ENCODE data around the gene ANKRA2.
"Not testable (repeated sequence)": the region's sequence is repeated elsewhere in the genome, so short reads cannot be mapped to it uniquely, and the experiment has no call there.

Gene ANKRA2

GRCh38 chr5:73550016-73550415, 15.4 kb downstream of the ANKRA2 start:
- no peak for DNase-seq (ENCODE audit: low read depth, low spot score)

DNA sequence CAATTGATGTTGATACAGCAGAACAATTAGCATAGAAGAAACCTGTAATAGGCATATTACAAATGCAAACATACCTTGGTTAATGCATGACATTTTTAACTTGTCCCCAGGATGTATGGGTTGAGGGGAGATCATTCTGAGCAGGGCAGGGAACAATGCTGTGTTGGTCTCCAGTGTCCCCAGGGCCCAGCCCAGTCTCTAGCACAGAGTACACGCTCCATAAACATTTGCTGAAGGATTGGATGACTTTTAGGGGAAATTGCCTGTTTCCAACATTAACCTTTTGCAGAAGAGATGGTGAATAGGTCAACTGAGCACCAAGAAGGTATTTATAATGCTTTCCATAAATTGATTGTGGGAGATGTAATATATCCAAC, 20.0 kb downstream of the ANKRA2 start:
- DNase-seq (ENCODE audit: low read depth, low spot score) = no peak

GRCh38 chr5:73544429-73545402, 20.7 kb downstream of the ANKRA2 start:
- DNase-seq (ENCODE audit: low read depth, low spot score) = no peak

DNA sequence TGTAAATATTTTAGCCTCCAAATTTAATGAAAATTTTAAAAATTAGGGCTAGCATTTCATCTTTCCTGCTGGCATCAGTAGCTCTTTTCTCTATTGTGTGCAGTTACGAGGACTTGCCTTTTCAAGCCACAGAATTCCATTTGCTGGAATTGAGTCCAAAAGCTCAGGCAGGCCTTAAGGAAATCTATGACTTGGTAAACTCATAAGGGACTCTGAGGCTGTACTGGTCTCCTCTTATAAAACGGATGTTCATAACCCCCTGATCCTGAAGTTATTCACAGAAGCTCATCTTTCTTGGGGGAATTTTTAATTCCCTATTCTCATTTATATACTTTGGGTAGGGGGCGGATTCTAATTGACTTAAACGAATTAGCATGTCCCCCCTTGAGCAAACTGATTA, 23.4 kb downstream of the ANKRA2 start:
- DNase-seq (ENCODE audit: low read depth, low spot score) = no peak

DNA sequence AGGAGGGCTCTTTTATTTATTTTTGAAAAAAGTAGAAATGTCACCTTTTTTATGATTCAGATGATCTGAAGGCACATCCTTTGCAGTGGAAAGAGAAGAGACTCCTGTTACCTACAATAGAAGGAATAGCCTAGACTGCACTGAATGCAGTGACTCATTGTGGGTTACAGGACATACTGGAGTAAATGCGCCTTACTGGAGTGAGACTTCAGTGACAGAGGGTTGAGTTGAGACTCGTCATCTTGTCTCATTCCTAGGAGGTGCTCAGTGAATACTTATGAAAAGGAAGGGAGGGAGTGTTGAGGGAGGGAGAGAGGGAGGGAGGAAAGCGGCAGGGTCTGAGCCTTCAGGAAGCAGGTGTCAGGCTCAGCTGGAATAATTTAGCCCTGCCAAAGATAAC, 25.2 kb downstream of the ANKRA2 start:
- no peak for DNase-seq (ENCODE audit: low read depth, low spot score)

- no peak for DNase-seq (ENCODE audit: low read depth, low spot score)
Observed at GRCh38 chr5:73539730-73540129, 25.7 kb downstream of the ANKRA2 start.

DNA sequence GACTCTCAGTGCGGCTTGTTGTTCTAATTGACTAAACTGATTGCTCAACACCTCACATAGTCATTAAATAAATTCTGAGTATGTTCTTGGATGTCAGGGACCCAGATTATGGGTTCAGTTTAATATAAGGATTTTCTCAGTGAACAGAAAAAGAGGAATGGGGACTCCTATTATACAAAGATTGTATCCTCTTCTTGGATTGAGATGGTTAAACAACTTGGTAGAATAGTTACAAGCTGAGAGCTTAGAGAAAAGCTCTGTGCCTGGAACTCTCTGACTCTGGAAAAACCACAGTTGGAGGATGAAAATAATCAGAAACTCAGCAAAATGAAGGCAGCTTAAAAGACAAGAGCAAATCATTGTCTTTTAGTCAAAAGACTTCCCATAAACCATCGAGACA, 30.5 kb downstream of the ANKRA2 start:
- DNase-seq (ENCODE audit: low read depth, low spot score) = no peak

DNA sequence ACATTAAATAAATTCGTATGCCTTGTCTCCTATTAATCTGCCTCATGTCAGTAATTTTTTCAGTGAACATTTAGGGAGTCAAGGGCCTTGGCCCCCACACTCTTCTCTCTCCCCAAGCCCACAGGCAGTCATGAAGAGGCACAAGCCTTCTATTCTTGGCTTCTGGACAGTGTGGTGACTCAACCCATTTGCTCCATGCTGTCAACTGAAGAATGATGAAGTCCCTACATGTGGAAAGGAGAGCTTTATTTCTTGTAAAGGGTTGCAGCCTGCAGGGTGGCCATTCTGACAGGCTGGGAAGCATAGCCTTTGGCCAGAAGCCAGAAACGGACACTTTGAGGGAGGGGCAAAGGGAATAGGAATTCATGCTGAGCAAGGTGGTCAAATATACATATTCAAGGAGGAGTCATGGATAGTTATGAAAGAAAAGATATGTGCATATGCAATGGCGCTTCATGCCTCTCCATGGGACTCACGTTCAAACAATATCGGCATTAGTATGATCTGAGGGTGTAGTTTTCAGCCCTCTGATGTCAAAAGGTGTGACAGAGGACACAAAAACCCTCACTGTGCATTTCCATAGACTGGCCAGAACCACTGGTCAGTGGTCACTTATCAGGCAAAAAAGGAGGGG, 31.3 kb downstream of the ANKRA2 start:
- DNase-seq (ENCODE audit: low read depth, low spot score) = no peak

DNA sequence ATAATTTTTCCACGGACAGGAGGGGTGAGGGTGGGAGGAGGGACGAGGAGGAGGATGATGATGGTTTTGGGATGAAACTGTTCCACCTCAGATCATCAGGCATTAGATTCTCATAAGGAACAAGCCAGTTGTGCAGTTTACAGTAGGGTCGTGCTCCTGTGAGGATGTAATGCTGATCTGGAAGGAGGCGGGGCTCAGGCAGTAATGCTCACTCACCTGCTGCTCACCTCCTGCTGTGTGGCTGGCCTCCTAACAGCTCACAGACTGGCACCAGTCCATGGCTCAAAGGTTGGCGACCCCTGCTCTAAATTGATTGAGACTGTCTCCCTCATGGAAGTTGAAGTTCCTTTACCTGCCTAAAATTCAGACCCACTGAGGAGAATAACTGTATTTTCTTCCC, 33.2 kb downstream of the ANKRA2 start:
- DNase-seq (ENCODE audit: low read depth, low spot score) = no peak

- no peak for DNase-seq (ENCODE audit: low read depth, low spot score)
Observed at GRCh38 chr5:73531356-73531755, 34.1 kb downstream of the ANKRA2 start.

- DNase-seq (ENCODE audit: low read depth, low spot score) = no peak
Observed at GRCh38 chr5:73529081-73529480, 36.4 kb downstream of the ANKRA2 start.

- DNase-seq (ENCODE audit: low read depth, low spot score) = no peak
Observed at GRCh38 chr5:73528248-73528647, 37.2 kb downstream of the ANKRA2 start.

DNA sequence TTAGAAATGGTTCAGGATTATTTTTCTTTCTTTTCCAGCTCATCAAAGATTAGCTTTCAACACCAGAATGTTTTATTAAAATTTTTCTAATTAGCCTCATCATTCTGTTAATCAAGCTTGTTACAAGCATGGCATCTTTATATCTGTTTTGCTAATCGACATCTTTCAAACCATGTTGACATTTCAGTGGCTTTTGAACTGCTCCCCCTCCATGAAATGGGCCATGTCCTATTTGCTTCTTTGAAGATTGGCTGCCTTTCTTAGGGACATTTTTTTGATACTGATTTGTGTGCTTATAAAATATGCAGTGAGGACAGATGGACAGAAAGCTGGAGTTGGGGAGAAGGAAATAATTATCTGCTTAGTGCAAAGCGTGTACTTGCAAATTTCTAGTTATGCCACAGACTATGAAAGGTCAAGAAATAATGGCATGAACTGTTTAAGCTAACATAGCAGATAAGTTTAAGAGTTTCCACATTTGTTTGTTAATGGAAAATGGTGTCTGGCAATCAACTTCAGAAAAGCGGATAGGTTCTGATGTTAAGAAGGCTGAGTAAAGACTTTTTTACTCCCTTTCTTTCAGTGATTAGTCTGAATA, 39.7 kb downstream of the ANKRA2 start:
- DNase-seq (ENCODE audit: low read depth, low spot score) = no peak

- DNase-seq (ENCODE audit: low read depth, low spot score) = no peak
Observed at GRCh38 chr5:73523861-73524260, 41.6 kb downstream of the ANKRA2 start.

DNA sequence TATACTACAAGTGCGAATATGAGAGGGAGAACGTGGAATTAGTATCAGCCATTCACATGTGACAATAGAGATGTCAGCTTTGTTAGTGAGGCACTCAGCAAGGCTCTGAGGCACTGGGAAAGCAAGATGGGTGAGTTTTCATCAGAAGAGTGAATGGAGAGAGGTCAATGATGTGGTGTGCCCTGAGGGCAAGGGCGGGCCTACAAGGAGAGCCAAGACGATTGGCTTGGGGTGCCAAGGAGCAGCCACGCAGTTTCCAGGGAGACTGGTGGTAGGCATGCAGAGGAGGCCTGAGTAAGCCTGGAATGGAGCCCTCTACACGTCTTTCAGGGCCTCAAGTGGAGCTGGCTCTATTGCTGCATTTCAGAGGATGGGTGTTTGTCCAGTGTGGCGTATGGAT, 42.5 kb downstream of the ANKRA2 start:
- DNase-seq (ENCODE audit: low read depth, low spot score) = no peak

- peak; percentile 36 for DNase-seq (ENCODE audit: low read depth, low spot score)
Observed at GRCh38 chr5:73519531-73520283, 45.7 kb downstream of the ANKRA2 start.

DNA sequence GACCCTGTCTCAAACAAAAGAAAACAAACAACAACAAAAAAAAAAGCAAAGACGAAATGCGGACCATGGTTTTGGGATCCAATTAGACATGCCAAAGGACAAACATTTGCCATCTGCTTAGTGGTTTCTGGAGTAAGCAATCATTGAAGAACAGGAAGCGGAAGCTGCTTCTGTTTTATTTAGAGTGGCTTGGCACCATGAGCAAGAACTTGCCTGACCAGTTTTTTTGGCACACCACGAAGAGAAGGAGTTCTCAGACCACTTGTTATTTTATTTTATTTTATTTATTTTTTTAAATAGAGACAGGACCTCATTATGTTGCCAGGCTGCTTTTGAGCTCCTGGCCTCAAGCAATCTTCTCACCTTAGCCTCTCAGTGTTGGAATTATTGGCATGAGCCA, 50.2 kb downstream of the ANKRA2 start:
- no peak for DNase-seq (ENCODE audit: low read depth, low spot score)

DNA sequence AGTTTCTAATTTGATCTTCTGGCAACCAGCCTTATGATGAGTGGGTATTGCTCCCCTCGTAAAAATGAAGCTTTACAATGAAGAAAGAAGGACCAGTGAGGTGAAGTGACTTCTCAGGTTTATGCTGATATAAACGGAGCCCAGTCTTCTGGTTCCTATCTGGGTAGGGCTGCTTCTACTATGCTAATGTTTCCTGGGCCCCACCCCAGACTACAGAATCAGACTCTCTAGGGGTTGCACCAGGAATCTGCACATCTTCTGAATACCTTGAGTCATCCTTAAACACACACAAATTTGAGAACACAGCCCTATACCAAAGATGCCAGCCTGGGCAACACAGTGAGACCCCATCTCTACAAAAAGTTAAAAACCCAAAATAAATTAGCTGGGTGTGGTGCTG, 51.0 kb downstream of the ANKRA2 start:
- no peak for DNase-seq (ENCODE audit: low read depth, low spot score)

GRCh38 chr5:73513996-73514395, 51.4 kb downstream of the ANKRA2 start:
- no peak for DNase-seq (ENCODE audit: low read depth, low spot score)

GRCh38 chr5:73508521-73508920, 56.9 kb downstream of the ANKRA2 start:
- not testable (repeated sequence) for DNase-seq (ENCODE audit: low read depth, low spot score)

- DNase-seq (ENCODE audit: low read depth, low spot score) = no peak
Observed at GRCh38 chr5:73507062-73507461, 58.4 kb downstream of the ANKRA2 start.

DNA sequence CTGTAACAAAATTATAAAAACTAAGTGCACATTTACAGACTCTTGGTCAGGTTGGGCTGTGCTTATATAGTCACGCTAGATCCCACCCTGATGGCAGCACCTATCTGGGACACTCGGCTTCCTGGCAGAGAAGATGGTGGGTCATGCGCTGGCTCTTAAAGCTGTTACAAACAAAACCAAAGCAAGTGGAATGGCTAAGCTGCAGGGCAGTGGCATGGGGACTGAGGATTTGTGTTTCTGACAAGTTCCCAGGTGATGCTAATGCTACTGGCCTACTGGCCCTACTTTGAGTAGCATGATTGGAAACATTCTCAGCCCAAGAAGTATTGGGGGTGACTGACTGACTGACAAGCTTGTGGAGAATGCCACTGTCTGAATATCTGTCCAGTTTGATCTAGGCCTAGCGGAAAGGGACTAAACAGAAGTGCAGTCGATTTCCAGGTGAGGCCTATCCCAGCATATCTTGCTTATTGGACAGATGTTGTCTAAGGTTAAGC, 58.9 kb downstream of the ANKRA2 start:
- no peak for DNase-seq (ENCODE audit: low read depth, low spot score)
